Activated T-helper 9 cell treated with anti-CD3 and anti-CD28 coated beads, Interleukin-2, amount 50 U/mL, for 16 hours (primary cell): ENCODE results near the gene TBK1.
A peak's percentile ranks its signal among the peaks of the same experiment; 100 is the strongest.

Source experiments
- DNase-seq: peaks from one replicate; pipeline ENCODE4 v3.0.0-alpha.2; 2020; ENCODE audit warnings: low read depth

The TBK1 gene

DNA sequence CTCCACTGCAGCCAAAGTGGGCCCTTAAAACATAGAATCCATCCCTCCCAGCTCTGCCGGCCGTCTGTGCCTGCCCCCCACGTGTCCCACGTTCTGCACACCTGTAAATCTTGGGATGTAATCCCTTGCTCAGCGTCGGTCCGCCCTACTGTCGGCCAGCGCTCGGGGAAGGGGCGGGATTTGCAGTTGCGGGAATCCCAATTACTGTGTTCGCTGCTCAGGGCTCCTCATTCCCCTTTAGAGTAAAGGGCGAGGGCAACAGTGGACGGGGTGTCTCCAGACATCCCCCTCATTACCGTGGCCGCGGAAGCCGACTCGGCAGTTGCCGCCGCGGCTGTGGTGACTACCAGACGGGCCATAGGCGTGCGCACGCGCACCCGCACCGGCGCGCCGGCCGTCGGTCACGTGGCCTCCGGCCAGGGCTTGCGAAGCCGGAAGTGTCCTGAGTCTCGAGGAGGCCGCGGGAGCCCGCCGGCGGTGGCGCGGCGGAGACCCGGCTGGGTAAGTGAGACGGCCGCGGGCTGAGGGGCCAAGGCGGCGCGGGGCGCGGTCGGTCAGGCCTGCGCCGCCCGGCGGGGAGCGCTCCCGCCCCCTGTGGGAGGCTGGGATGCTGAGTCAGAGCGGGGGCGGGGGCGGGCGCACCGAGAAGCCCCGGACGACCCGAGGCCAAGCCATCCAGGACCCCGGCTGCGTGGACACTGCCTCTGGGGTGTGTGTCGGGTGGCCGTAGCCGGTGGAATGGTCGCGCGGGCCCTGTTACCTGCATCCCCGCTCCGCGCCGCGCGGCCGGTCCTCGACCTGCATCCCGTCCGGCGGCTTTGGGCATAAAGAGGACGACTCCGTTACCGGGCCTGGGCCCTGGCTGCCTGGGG, at the start of gene TBK1:
Gene TBK1 (plus strand): TSS at position 434 of the 872 bp plus-strand sequence. CDS start 3,751 bp downstream, outside the sequence.
- peak; percentile 53 for DNase-seq

DNA sequence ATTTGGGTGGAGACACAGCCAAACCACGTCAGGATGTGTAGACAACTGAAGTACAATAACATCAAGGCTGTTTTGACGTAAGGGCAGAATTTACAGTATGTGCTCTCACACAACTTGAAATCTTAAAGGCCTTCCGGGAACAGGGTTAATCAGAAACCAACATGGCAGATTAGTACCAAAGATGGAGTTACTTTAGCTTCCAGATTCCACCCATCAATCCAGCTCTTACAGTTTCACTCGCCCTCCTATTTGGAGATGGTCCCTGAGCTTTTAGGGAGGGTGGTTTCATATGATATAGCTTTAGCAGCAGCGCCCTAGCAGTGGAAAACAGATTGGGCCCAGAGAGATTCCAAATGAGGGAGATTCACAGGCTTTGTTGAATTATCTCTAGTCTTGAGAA, 49.7 kb upstream of the TBK1 start:
- no peak for DNase-seq

DNA sequence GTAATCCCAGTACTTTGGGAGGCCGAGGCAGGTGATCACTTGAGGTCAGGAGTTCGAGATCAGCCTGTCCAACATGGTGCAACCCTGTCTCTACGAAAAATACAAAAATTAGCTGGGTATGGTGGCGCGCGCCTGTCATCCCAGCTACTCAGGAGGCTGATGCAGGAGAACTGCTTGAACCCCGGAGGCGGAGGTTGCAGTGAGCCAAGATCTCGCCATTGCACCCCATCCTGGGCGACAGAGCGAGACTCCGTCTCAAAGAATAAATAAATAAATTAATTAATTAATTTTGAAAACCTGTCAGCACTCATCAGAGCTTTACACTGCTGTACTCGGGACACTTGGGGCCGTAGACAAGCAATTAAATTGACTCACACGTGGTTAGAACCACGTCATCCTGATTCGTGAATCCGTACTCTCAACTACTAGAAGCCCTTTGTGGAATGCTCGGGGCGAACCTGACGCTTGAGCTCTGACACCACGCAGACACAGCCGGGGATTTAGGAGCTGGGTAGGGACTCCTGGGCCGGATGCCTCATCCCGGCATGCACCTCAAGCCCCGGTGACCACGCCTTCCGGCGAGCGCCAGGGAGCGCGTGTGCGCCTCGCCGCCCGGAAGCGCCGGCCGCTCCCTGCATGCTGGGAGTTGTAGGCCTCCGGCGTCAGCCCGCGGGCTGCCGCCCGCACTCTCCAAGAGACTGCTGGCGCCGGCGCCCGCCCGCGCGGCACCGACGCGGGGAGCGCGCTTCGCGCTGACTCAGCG, 48.0 kb upstream of the TBK1 start, which contains the start of gene XPOT:
Gene XPOT (plus strand): TSS at position 686 of the 763 bp plus-strand sequence. CDS start 5,644 bp downstream, outside the sequence.
- peak; percentile 92 for DNase-seq

- DNase-seq: peak; percentile 69
Observed at GRCh38 chr12:64404470-64405256, 47.3 kb upstream of the TBK1 start.

GRCh38 chr12:64407342-64408223, 44.3 kb upstream of the TBK1 start:
- no peak for DNase-seq

DNA sequence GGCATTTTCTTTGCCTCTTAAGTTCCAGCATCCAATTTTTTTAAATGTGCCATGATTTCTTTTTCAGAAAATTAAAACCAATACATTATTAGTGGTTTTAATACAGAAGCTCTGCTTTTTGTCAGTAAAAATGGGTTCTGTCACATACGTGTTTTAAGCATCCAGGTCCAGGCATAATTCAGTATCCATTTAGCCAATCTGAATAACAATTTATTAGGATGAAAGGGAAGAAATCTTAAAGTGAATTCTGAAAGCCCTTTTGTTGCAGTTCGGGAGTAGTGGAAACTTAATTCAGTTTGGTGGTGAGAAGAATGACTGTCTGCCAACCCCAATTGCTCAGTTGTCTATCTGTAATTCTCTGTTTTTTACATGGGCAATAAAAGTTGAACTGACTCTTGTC, 40.5 kb upstream of the TBK1 start:
- DNase-seq: no peak

DNA sequence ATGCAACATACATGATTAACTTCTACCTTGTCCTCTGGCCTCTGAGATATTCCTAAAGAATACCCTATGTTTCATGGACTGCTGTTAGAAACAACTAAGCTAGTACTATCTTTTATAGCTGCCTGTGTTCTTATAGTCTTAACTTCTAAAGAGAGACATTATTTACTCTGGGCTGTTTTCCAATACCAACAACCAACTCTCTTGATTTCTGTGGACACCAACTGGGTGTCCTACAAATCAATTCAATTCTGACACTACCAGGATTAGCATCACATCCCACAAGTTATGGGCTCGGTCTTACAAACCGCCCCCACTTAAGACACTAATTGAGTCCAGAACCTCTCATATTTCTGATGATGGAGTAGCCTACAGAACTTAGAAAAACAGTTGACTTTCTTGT, 39.5 kb upstream of the TBK1 start:
- DNase-seq: no peak

GRCh38 chr12:64413884-64414283, 38.0 kb upstream of the TBK1 start:
- no peak for DNase-seq

DNA sequence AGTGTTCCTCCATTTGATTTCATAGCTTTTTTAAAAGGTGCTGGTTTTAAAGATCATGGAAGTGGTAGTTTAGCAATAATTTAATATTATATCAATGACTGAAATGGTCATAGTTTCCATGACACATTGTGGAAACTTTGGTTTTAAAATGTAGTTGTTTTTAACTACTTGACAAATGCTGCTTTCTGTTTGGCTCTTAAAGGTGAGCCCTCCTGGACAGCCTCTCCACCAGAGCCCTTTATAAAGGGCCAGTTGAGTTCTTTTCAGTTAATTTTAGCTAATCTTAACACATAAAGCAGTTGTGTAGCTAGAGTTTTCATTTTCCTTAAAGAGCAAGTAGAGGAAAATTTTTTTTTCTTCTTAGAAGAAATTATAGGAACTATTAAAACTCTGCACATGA, 33.7 kb upstream of the TBK1 start:
- no peak for DNase-seq

GRCh38 chr12:64419696-64420095, 32.2 kb upstream of the TBK1 start:
- DNase-seq: no peak

GRCh38 chr12:64427988-64428387, 23.9 kb upstream of the TBK1 start:
- DNase-seq: no peak

GRCh38 chr12:64428956-64429355, 23.0 kb upstream of the TBK1 start:
- no peak for DNase-seq

- DNase-seq: no peak
Observed at GRCh38 chr12:64430886-64431285, 21.0 kb upstream of the TBK1 start.

DNA sequence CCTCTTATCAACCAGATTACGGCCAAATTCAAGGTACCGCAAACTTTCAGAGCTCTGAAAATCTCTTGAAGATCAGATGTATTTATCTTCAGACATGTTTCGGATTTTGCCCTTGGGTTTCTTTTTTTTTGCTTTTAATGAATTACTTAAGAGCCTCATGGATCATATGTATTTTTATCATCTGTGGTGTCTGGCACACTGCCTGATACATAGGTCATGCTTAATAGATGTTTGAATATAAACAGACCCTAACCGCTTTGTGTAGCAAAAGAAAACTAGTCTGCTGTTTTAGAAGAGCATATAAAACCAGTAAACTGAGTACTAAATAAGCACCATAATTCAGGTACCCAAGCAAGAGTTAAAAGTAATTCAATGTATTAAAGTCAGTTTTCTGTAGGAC, 20.1 kb upstream of the TBK1 start:
- no peak for DNase-seq

- DNase-seq: no peak
Observed at GRCh38 chr12:64433915-64434314, 18.0 kb upstream of the TBK1 start.

DNA sequence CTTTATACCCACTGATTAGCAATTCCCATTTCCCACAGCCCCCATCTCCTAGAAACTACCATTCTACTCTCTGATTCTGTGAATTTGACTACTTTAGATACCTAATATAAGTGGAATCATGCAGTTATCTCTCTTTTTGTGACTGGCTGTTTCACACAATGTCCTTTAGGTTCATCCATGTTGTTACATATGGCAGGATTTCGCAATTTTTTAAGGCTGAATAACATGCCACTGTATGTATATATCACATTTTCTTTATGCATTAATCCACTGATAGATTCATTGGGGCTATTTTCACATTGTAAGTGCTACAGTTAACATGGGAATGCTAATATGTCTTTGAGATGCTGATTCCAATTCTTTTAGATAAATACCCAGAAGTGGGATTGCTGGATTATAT, 11.8 kb upstream of the TBK1 start:
- no peak for DNase-seq

DNA sequence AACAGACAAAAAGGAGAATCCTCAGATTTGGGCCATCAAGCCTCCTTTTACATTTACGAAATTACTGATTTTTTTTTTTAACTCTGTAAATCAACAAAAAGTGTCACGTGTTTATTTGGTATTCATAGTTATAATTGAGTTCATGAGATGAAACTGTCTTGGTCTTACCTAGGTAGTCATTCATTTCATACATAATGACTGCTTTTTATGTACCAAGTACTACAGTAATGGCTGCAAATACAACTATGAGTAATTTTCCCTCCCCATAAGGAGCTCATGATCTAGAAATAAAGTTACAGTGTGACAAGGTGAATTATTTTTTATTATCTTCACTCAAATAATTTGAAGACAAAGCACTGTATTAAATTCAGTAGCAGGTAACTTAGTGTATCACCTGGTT, 6.4 kb upstream of the TBK1 start:
- DNase-seq: no peak

- DNase-seq: no peak
Observed at GRCh38 chr12:64446295-64446694, 5.6 kb upstream of the TBK1 start.

DNA sequence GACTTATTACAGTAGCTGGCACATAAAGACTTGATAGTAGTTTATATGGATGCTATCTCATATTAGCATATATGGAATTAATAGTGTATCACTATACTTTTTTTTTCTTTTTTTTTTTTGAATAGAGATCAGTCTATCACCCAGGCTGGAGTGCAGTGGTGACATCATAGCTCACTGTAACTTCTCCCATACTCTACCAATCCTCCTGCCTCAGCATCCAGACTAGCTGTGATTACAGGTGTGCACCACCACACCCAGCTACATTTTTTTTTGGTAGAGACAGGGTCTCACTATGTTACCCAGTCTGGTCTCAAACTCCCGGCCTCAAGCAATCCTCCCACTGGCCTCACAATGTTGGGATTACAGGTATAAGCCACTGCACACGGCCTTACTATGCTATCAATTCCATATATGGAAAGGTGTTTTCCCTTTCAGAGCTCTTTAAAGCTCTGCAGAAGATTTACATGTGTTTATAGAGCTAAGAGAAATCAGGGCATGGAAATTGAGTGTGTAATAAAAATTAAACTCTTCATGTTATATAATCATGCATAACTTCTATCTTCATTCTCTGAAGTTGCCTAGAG, 1.8 kb upstream of the TBK1 start:
- no peak for DNase-seq

GRCh38 chr12:64450711-64451486, 1.0 kb upstream of the TBK1 start:
- no peak for DNase-seq
